ENCODE results near the gene IZUMO2. TPM values are rescaled to one million over a fixed set of nuclear protein-coding genes. Genes with fewer than 3 reads are reported as not detected.

Gene IZUMO2
- total RNA-seq, 1 experiment from 2014 or later, result not detected

DNA sequence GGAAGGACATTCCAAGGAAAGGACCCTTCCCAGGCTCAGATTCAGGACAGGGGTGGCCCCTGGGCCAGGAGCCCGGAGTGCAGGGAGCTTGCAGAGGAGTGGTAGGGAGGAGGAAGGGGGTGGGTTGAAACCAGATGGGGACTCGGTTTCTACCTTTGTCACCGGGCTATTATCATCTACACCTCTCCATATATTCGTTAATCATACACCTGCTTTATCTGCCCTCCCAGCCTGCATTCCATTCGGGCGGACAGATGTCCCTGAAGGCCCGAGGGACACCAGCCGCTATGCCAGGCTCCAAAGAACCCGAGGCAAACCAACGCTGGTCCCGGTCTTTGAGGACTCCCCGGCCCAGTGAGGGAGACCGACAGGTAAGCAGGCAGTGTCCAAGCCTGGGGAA, 24.9 kb upstream of the IZUMO2 start:
- CTCF ChIA-PET, result no interaction called here

DNA sequence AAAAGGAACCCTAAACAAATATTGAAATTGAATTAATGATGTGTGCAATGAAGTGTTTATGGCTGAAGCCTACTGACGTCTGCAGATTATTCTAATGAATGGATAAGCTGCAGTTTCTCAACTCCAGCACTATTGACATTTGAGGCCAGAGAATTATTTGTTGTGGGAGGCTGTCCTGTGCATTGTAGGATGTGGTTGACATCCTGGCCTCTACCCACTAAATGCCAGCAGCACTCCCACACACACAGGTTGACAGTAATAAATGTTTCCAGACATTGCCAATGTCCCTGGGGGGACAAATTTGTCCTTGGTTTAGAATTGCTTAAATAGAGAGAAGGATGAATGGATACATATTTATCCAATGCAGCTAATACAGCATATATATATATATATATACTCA, 21.1 kb upstream of the IZUMO2 start:
- H3K27me3 Mint-ChIP-seq (ENCODE audit: insufficient read depth, unreplicated experiment), result no peaks in the 10 kb centered on the region
- H3K4me1 Mint-ChIP-seq (ENCODE audit: insufficient read depth, unreplicated experiment), result no peaks in the 10 kb centered on the region
- CTCF ChIA-PET, result interaction anchor here (0.6 kb wide), 1 partner anchor 11 kb away, joined by 3 read pairs; no protein-coding TSS in a partner anchor
- POLR2A ChIA-PET, result no interaction called here
- peaks cover 22% of the 10 kb centered on the region for H3K9me3 Mint-ChIP-seq (ENCODE audit: unreplicated experiment)
- TF ChIP-seq, protein P1, sequence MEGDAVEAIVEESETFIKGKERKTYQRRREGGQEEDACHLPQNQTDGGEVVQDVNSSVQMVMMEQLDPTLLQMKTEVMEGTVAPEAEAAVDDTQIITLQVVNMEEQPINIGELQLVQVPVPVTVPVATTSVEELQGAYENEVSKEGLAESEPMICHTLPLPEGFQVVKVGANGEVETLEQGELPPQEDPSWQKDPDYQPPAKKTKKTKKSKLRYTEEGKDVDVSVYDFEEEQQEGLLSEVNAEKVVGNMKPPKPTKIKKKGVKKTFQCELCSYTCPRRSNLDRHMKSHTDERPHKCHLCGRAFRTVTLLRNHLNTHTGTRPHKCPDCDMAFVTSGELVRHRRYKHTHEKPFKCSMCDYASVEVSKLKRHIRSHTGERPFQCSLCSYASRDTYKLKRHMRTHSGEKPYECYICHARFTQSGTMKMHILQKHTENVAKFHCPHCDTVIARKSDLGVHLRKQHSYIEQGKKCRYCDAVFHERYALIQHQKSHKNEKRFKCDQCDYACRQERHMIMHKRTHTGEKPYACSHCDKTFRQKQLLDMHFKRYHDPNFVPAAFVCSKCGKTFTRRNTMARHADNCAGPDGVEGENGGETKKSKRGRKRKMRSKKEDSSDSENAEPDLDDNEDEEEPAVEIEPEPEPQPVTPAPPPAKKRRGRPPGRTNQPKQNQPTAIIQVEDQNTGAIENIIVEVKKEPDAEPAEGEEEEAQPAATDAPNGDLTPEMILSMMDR (IDR thresholded peaks at IDR 0.05; ENCODE audit: unreplicated experiment), result no peak
- BruUV-seq (replicated peaks), result no TSS peak
- DNase-seq (ENCODE audit: unreplicated experiment), result no peak
- no peak overlapping the region for H3K4me3 Mint-ChIP-seq (ENCODE audit: unreplicated experiment)
- intact Hi-C loops (cut with micrococcal nuclease), result no loop called here
- H3K27ac Mint-ChIP-seq (ENCODE audit: low read depth, unreplicated experiment), result no peak overlapping the region
- no peaks in the 10 kb centered on the region for H3K36me3 Mint-ChIP-seq (ENCODE audit: insufficient read depth, unreplicated experiment)

More for the DNA sequence above, 24.9 kb upstream of the IZUMO2 start:
- peaks cover 44% of the 10 kb centered on the region for H3K9me3 Mint-ChIP-seq (ENCODE audit: unreplicated experiment)
- DNase-seq (ENCODE audit: unreplicated experiment), result no peak
- TF ChIP-seq, protein P1 (IDR thresholded peaks at IDR 0.05; ENCODE audit: unreplicated experiment), result no peak
- POLR2A ChIA-PET, result no interaction called here
- no peak overlapping the region for H3K4me3 Mint-ChIP-seq (ENCODE audit: unreplicated experiment)
- H3K27me3 Mint-ChIP-seq (ENCODE audit: insufficient read depth, unreplicated experiment), result no peaks in the 10 kb centered on the region
- no peaks in the 10 kb centered on the region for H3K36me3 Mint-ChIP-seq (ENCODE audit: insufficient read depth, unreplicated experiment)
- intact Hi-C loops (cut with micrococcal nuclease), result no loop called here
- no peaks in the 10 kb centered on the region for H3K4me1 Mint-ChIP-seq (ENCODE audit: insufficient read depth, unreplicated experiment)
- no TSS peak for BruUV-seq (replicated peaks)
- no peak overlapping the region for H3K27ac Mint-ChIP-seq (ENCODE audit: low read depth, unreplicated experiment)

DNA sequence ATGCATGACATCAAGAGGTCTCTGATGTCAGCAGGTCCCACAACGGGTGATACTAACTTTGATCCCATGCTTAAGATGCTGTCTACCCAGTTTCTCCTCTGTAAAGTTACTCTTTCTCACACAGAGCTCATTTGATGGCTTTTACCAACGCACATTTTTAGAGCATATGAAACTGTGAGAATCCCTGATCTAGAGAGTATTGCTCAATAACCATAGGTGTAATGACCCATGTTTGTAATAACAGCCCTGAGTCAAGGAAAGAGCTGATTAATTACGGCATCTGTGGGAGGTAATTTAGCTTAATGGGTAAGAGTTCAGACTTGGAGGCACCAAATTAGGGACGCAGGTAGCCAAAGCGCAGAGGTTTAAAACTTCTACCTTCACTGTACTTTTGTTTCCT, 18.0 kb upstream of the IZUMO2 start:
- ChIA-PET POLR2A (no interaction called here), CTCF (interaction anchor here (1.4 kb wide), 1 partner anchor 9 kb away, joined by 3 read pairs; no protein-coding TSS in a partner anchor)
- H3K27ac Mint-ChIP-seq (ENCODE audit: low read depth, unreplicated experiment), result no peak overlapping the region
- no peak for DNase-seq (ENCODE audit: unreplicated experiment)
- intact Hi-C loops (cut with micrococcal nuclease), result no loop called here
- H3K27me3 Mint-ChIP-seq (ENCODE audit: insufficient read depth, unreplicated experiment), result no peaks in the 10 kb centered on the region
- no peaks in the 10 kb centered on the region for H3K36me3 Mint-ChIP-seq (ENCODE audit: insufficient read depth, unreplicated experiment)
- TF ChIP-seq, protein P1 (IDR thresholded peaks at IDR 0.05; ENCODE audit: unreplicated experiment), result no peak
- no TSS peak for BruUV-seq (replicated peaks)
- H3K4me3 Mint-ChIP-seq (ENCODE audit: unreplicated experiment), result no peak overlapping the region
- no peaks in the 10 kb centered on the region for H3K4me1 Mint-ChIP-seq (ENCODE audit: insufficient read depth, unreplicated experiment)
- peaks cover 16% of the 10 kb centered on the region for H3K9me3 Mint-ChIP-seq (ENCODE audit: unreplicated experiment)

DNA sequence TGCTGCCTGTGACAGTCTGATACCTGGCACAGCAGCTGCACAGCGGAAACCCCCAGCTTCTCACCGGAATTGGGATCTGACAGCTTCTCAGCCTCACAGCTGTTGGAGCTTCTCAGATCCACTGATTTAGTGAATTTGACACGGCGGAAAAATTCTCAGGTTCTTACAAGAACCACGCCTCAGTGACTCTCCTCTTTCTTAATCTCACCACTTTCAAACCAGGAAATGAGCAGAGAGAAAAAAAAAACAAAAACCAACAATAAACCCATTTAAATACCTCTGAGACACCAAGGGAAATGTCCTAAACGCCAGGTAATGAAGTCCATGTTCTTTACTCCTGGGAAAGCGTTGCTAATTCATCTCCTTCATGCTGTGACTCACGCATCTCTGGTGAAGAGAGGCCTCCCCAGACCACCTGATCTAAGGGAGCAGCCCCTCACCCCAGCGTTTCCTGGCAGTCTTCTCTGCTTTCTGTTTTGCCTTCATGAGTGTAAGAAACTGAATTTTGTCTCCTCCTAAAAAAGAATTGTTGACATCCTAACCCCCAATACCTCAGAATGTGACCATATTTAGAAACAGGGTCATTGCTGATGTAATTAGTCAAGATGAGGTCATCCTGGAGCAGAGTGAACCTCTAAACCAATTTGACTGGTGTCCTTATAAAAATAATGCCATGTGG, 15.9 kb upstream of the IZUMO2 start:
- POLR2A ChIA-PET, result no interaction called here
- H3K27me3 Mint-ChIP-seq (ENCODE audit: insufficient read depth, unreplicated experiment), result no peaks in the 10 kb centered on the region
- CTCF ChIA-PET, result no interaction called here
- H3K4me3 Mint-ChIP-seq (ENCODE audit: unreplicated experiment), result no peak overlapping the region
- TF ChIP-seq, protein P1 (IDR thresholded peaks at IDR 0.05; ENCODE audit: unreplicated experiment), result no peak
- H3K4me1 Mint-ChIP-seq (ENCODE audit: insufficient read depth, unreplicated experiment), result no peaks in the 10 kb centered on the region
- no peak overlapping the region for H3K27ac Mint-ChIP-seq (ENCODE audit: low read depth, unreplicated experiment)
- intact Hi-C loops (cut with micrococcal nuclease), result no loop called here
- BruUV-seq (replicated peaks), result no TSS peak
- no peak for DNase-seq (ENCODE audit: unreplicated experiment)
- no peaks in the 10 kb centered on the region for H3K36me3 Mint-ChIP-seq (ENCODE audit: insufficient read depth, unreplicated experiment)
- H3K9me3 Mint-ChIP-seq (ENCODE audit: unreplicated experiment), result peaks cover 19% of the 10 kb centered on the region
